WTC11 (cell line): ENCODE results near the gene TMEM259. TPM values are rescaled to one million over a fixed set of nuclear protein-coding genes. Genes with fewer than 3 reads are reported as not detected.

ENCODE experiments used
- ATAC-seq: fragments of 200-7000 bp; cut with Tn5 transposase; 2 replicates; pipeline ENCODE4 v1.10.0; 2021; ENCODE audit warnings: mild to moderate bottlenecking, moderate library complexity
- CTCF ChIA-PET: fragments of 300-600 bp; sonication (Branson Sonifier 250); formaldehyde crosslinking; loops from one replicate; lab custom pipeline; 2021; ENCODE audit warnings: antibody characterized with exemption; lab: Charles Lee
- POLR2A ChIA-PET: fragments of 350-600 bp; sonication (Branson Sonifier 250); formaldehyde crosslinking; loops from one replicate; lab custom pipeline; 2021; ENCODE audit warnings: antibody characterized with exemption; lab: Charles Lee
- DNase-seq: peaks from one replicate; pipeline ENCODE4 v3.0.0; 2021; ENCODE audit warnings: low spot score
- H3K27ac Mint-ChIP-seq: 2 replicates; pipeline ENCODE4 v1.8.0; 2021; ENCODE audit warnings: mixed read lengths
- H3K27me3 Mint-ChIP-seq: 2 replicates; pipeline ENCODE4 v1.8.0; 2021; ENCODE audit warnings: low read depth, mild to moderate bottlenecking, moderate library complexity, mixed read lengths
- H3K36me3 Mint-ChIP-seq: 2 replicates; pipeline ENCODE4 v1.8.0; 2021; ENCODE audit warnings: mixed read lengths
- H3K4me1 Mint-ChIP-seq: 2 replicates; pipeline ENCODE4 v1.8.0; 2022; ENCODE audit warnings: mixed read lengths
- H3K4me3 Mint-ChIP-seq: 2 replicates; pipeline ENCODE4 v1.8.0; 2021; ENCODE audit warnings: mild to moderate bottlenecking, moderate library complexity, mixed read lengths
- H3K9me3 Mint-ChIP-seq: 2 replicates; pipeline ENCODE4 v1.8.0; 2021; ENCODE audit warnings: mixed read lengths
- ESRRA ChIP-seq: sonication (generic); formaldehyde crosslinking; IDR thresholded peaks from 2 replicates; pipeline ENCODE4 v1.8.1; 2022; ENCODE audit warnings: mild to moderate bottlenecking, missing genetic modification reagents, borderline replicate concordance
- ETV6 ChIP-seq: sonication (generic); formaldehyde crosslinking; IDR thresholded peaks from 2 replicates; pipeline ENCODE4 v1.8.1; 2022; ENCODE audit warnings: mild to moderate bottlenecking, missing genetic modification reagents
- GTF2I ChIP-seq: fragments of 250-450 bp; sonication (Bioruptor Pico); conservative IDR thresholded peaks from 2 replicates; pipeline ENCODE4 v1.4.0; 2021; ENCODE audit warnings: mild to moderate bottlenecking
- IRF2 ChIP-seq: sonication (generic); formaldehyde crosslinking; IDR thresholded peaks from 2 replicates; pipeline ENCODE4 v1.8.0; 2022; ENCODE audit warnings: low read depth, missing genetic modification reagents, borderline replicate concordance
- NFYB ChIP-seq: sonication (generic); formaldehyde crosslinking; conservative IDR thresholded peaks from 2 replicates; pipeline ENCODE4 v1.8.0; 2022; ENCODE audit warnings: low read depth, missing genetic modification reagents
- NR1H2 ChIP-seq: sonication (generic); formaldehyde crosslinking; IDR thresholded peaks from 2 replicates; pipeline ENCODE4 v1.9.0; 2021; ENCODE audit warnings: mild to moderate bottlenecking, moderate library complexity, missing genetic modification reagents
- NR3C1 ChIP-seq: sonication (generic); formaldehyde crosslinking; conservative IDR thresholded peaks from 2 replicates; pipeline ENCODE4 v1.8.1; 2023; ENCODE audit warnings: low read depth, mild to moderate bottlenecking, missing genetic modification reagents
- SP1 ChIP-seq: sonication (generic); formaldehyde crosslinking; conservative IDR thresholded peaks from 2 replicates; pipeline ENCODE4 v1.8.1; 2022; ENCODE audit warnings: missing genetic modification reagents
- TEAD1 ChIP-seq: sonication (generic); formaldehyde crosslinking; IDR thresholded peaks from 2 replicates; pipeline ENCODE4 v1.8.0; 2022; ENCODE audit warnings: mild to moderate bottlenecking, missing genetic modification reagents
- ZNF219 ChIP-seq: sonication (generic); formaldehyde crosslinking; IDR thresholded peaks from 2 replicates; pipeline ENCODE4 v1.8.0; 2023; ENCODE audit warnings: missing genetic modification reagents, mild to moderate bottlenecking, borderline replicate concordance
- total RNA-seq: library from RNA; stranded (reverse); gene quantifications from 3 replicates; pipeline ENCODE4 v1.2.3, GENCODE V29; 2021
- TF ChIP-seq, protein P1 (sequence below): fragments of 200-600 bp; IDR thresholded peaks from 2 replicates; pipeline ENCODE4 v1.8.0; 2022; ENCODE audit warnings: antibody characterized with exemption
- TF ChIP-seq, protein P2 (sequence below): sonication (generic); formaldehyde crosslinking; IDR thresholded peaks from 2 replicates; pipeline ENCODE4 v1.8.0; 2023; ENCODE audit warnings: missing genetic modification reagents, mild to moderate bottlenecking, borderline replicate concordance
- TF ChIP-seq, protein P3 (sequence below): fragments of 250-450 bp; sonication (Bioruptor Pico); IDR thresholded peaks from 2 replicates; pipeline ENCODE4 v1.9.0; 2021; ENCODE audit warnings: moderate library complexity, mild to moderate bottlenecking, inconsistent platforms, borderline replicate concordance
- TF ChIP-seq, protein P4 (sequence below): fragments of 250-450 bp; sonication (Bioruptor Pico); conservative IDR thresholded peaks from 2 replicates; pipeline ENCODE4 v1.9.0; 2021; ENCODE audit warnings: mild to moderate bottlenecking

TMEM259 gene
- total RNA-seq, 1 experiment from 2014 or later: 202 TPM

DNA sequence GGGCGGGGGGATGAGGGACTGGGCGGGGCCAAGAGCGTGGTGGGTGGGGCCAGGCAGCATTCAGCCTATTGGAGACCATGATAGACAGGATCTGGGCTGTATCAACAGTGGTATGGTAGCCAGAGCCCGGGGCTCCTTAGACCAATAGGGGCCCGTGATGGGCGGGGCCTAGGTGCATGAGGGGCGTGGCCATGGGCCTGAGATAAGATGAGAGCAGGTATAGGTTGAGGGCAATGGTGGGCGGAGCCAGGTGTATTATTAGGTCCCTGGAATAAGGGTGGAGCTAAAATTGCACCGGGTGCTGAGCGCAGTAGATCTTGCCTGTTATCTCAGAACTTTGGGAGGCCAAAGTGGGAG lies 24.3 kb upstream of the TMEM259 start:
- TF ChIP-seq NR3C1 (CRISPR knock-in tag) (no peak), SP1 (peak; percentile 37; the same call in 1 of the 2 replicates), GTF2I (CRISPR knock-in tag) (no peak), TEAD1 (CRISPR knock-in tag) (no peak), ZNF219 (CRISPR knock-in tag) (no peak), NR1H2 (CRISPR knock-in tag) (no peak), NFYB (peak; percentile 59)
- TF ChIP-seq, protein P1, sequence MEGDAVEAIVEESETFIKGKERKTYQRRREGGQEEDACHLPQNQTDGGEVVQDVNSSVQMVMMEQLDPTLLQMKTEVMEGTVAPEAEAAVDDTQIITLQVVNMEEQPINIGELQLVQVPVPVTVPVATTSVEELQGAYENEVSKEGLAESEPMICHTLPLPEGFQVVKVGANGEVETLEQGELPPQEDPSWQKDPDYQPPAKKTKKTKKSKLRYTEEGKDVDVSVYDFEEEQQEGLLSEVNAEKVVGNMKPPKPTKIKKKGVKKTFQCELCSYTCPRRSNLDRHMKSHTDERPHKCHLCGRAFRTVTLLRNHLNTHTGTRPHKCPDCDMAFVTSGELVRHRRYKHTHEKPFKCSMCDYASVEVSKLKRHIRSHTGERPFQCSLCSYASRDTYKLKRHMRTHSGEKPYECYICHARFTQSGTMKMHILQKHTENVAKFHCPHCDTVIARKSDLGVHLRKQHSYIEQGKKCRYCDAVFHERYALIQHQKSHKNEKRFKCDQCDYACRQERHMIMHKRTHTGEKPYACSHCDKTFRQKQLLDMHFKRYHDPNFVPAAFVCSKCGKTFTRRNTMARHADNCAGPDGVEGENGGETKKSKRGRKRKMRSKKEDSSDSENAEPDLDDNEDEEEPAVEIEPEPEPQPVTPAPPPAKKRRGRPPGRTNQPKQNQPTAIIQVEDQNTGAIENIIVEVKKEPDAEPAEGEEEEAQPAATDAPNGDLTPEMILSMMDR: no peak
- H3K27me3 Mint-ChIP-seq: no peaks in the 10 kb centered on the region
- H3K36me3 Mint-ChIP-seq: peaks cover 3% of the 10 kb centered on the region; the same call in 1 of the 2 replicates
- ATAC-seq (peak; percentile 72), DNase-seq (peak; percentile 99)
- no peak overlapping the region for H3K27ac Mint-ChIP-seq
- CTCF ChIA-PET: interaction anchor here (0.6 to 1.9 kb wide), 11 partner anchors 18 to 343 kb away, joined by 3 to 7 read pairs (median 5); partner anchors contain the start of genes ARHGAP45 and WDR18
- POLR2A ChIA-PET: no interaction called here
- H3K4me1 Mint-ChIP-seq: peaks cover 5% of the 10 kb centered on the region; the same call in 1 of the 2 replicates
- no peaks in the 10 kb centered on the region for H3K9me3 Mint-ChIP-seq
- no peak overlapping the region for H3K4me3 Mint-ChIP-seq

DNA sequence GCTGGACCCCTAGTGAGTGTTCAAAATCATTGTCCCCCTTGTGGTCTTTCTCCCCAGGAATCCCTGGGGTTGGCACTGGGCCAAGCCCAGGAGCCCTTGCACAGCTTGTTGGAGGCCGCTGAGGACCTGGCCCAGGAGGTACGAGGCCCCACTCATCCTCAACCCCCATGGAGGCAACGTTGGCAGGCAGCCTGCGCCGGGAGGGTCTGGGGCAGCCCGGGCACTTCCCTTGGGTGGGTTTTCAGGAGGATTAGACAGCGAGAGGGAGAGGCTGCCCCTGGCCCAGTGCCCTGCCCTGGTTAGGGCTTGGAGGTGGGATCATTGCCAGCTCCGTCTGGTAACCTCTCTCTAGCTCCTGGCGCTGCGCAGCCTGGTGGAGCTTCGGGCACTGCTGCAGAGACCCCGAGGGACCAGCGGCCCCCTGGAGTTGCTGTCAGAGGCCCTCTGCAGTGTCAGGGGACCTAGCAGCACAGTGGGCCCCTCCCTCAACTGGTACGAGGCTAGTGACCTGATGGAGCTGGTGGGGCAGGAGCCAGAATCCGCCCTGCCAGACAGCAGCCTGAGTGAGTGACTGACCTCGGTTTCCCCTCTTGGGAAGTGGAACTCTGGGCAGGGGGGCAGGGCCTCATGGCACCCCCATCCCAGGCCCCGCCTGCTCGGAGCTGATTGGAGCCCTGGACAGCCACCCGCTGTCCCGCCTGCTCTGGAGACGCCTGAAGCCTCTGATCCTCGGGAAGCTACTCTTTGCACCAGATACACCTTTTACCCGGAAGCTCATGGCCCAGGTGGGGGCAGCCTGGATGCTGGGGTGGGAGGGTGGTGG lies 22.0 kb upstream of the TMEM259 start:
- Mint-ChIP-seq H3K4me1 (peaks cover 12% of the 10 kb centered on the region), H3K27ac (no peak overlapping the region), H3K9me3 (no peaks in the 10 kb centered on the region), H3K27me3 (no peaks in the 10 kb centered on the region), H3K4me3 (no peak overlapping the region), H3K36me3 (peaks cover 9% of the 10 kb centered on the region)
- ChIA-PET POLR2A (interaction anchor here (1.0 to 1.3 kb wide), 3 partner anchors 22 to 39 kb away, joined by 3 to 4 read pairs (median 3); partner anchors contain the start of gene RNU6-2), CTCF (interaction anchor here (0.6 to 1.3 kb wide), 6 partner anchors 16 to 201 kb away, joined by 3 to 5 read pairs (median 3); partner anchors contain the start of gene ARHGAP45)
- ATAC-seq: no peak
- TF ChIP-seq, protein P2, sequence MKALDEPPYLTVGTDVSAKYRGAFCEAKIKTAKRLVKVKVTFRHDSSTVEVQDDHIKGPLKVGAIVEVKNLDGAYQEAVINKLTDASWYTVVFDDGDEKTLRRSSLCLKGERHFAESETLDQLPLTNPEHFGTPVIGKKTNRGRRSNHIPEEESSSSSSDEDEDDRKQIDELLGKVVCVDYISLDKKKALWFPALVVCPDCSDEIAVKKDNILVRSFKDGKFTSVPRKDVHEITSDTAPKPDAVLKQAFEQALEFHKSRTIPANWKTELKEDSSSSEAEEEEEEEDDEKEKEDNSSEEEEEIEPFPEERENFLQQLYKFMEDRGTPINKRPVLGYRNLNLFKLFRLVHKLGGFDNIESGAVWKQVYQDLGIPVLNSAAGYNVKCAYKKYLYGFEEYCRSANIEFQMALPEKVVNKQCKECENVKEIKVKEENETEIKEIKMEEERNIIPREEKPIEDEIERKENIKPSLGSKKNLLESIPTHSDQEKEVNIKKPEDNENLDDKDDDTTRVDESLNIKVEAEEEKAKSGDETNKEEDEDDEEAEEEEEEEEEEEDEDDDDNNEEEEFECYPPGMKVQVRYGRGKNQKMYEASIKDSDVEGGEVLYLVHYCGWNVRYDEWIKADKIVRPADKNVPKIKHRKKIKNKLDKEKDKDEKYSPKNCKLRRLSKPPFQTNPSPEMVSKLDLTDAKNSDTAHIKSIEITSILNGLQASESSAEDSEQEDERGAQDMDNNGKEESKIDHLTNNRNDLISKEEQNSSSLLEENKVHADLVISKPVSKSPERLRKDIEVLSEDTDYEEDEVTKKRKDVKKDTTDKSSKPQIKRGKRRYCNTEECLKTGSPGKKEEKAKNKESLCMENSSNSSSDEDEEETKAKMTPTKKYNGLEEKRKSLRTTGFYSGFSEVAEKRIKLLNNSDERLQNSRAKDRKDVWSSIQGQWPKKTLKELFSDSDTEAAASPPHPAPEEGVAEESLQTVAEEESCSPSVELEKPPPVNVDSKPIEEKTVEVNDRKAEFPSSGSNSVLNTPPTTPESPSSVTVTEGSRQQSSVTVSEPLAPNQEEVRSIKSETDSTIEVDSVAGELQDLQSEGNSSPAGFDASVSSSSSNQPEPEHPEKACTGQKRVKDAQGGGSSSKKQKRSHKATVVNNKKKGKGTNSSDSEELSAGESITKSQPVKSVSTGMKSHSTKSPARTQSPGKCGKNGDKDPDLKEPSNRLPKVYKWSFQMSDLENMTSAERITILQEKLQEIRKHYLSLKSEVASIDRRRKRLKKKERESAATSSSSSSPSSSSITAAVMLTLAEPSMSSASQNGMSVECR: no peak
- no peak for TF ChIP-seq ESRRA (CRISPR knock-in tag)
- TF ChIP-seq, protein P3, sequence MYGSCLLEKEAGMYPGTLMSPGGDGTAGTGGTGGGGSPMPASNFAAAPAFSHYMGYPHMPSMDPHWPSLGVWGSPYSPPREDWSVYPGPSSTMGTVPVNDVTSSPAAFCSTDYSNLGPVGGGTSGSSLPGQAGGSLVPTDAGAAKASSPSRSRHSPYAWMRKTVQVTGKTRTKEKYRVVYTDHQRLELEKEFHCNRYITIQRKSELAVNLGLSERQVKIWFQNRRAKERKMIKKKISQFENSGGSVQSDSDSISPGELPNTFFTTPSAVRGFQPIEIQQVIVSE (CRISPR knock-in tag): no peak
- TF ChIP-seq ETV6: no peak
- no peak for TF ChIP-seq GTF2I (CRISPR knock-in tag)
- TF ChIP-seq, protein P4, sequence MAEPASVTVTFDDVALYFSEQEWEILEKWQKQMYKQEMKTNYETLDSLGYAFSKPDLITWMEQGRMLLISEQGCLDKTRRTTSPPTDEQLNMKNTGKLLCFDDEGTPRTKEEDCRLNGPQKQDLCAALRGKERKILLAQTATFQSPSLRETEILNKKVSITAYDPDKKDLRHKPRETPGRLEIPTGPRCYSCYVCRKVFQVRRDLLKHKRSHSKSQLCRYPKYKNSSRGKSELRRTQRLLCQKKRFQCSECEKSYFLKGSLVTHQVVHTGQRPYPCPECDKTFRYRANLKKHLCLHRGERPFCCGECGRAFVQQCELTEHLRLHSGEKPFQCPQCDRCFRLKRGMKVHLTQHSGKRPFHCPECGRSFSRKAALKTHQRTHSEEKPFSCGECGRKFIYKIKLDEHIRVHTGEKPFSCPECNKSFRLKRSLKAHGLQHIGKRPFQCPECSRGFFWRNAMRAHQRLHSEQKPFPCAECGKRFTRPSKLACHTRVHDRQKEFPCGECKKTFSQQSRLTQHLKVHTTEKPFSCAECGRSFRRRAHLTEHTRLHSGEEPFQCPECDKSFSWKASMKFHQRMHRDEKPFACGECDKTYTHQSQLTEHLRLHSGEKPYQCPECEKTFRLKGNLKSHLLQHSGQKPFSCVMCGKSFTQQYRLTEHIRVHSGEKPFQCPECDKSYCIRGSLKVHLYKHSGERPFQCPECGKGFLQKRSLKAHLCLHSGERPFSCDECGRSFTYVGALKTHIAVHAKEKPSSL (CRISPR knock-in tag): no peak
- TF ChIP-seq IRF2 (CRISPR knock-in tag): no peak
- no peak for DNase-seq
